ENCODE measurements around the gene DNAJB6.
A peak's percentile ranks its signal among the peaks of the same experiment; 100 is the strongest.

Gene DNAJB6

GRCh38 chr7:157432957-157433576, 96.3 kb downstream of the DNAJB6 start:
- Histone ChIP-seq H3K36me3 (ENCODE audit: insufficient read depth, low read length) (no peaks in the 10 kb centered on the region), H3K9ac (ENCODE audit: low read depth, low read length) (peak overlapping the region; percentile 31; the same call in 1 of the 2 replicates), H3K9me3 (ENCODE audit: control insufficient read depth, insufficient read depth, low read length) (no peaks in the 10 kb centered on the region), H3K4me1 (ENCODE audit: insufficient read depth, low read length) (no peaks in the 10 kb centered on the region)

GRCh38 chr7:157433628-157434027, 96.8 kb downstream of the DNAJB6 start:
- no peaks in the 10 kb centered on the region for H3K36me3 ChIP-seq (ENCODE audit: insufficient read depth, low read length)

GRCh38 chr7:157434231-157434630, 97.4 kb downstream of the DNAJB6 start:
- Histone ChIP-seq H3K9me3 (ENCODE audit: control insufficient read depth, insufficient read depth, low read length) (no peaks in the 10 kb centered on the region), H3K9ac (ENCODE audit: low read depth, low read length) (no peak overlapping the region), H3K36me3 (ENCODE audit: insufficient read depth, low read length) (no peaks in the 10 kb centered on the region), H3K4me1 (ENCODE audit: insufficient read depth, low read length) (no peaks in the 10 kb centered on the region)

More at GRCh38 chr7:157433628-157434027, 96.8 kb downstream of the DNAJB6 start:
- Histone ChIP-seq H3K4me1 (ENCODE audit: insufficient read depth, low read length) (no peaks in the 10 kb centered on the region), H3K9me3 (ENCODE audit: control insufficient read depth, insufficient read depth, low read length) (no peaks in the 10 kb centered on the region), H3K9ac (ENCODE audit: low read depth, low read length) (no peak overlapping the region)

- H3K9me3 ChIP-seq (ENCODE audit: control insufficient read depth, insufficient read depth, low read length) = no peaks in the 10 kb centered on the region
- H3K4me1 ChIP-seq (ENCODE audit: insufficient read depth, low read length) = no peaks in the 10 kb centered on the region
- no peaks in the 10 kb centered on the region for H3K36me3 ChIP-seq (ENCODE audit: insufficient read depth, low read length)
- H3K9ac ChIP-seq (ENCODE audit: low read depth, low read length) = no peak overlapping the region
Observed at GRCh38 chr7:157434701-157435100, 97.9 kb downstream of the DNAJB6 start.

- Histone ChIP-seq H3K9ac (ENCODE audit: low read depth, low read length) (no peak overlapping the region), H3K9me3 (ENCODE audit: control insufficient read depth, insufficient read depth, low read length) (no peaks in the 10 kb centered on the region), H3K4me1 (ENCODE audit: insufficient read depth, low read length) (no peaks in the 10 kb centered on the region), H3K36me3 (ENCODE audit: insufficient read depth, low read length) (no peaks in the 10 kb centered on the region)
Observed at GRCh38 chr7:157436076-157436475, 99.3 kb downstream of the DNAJB6 start.

DNA sequence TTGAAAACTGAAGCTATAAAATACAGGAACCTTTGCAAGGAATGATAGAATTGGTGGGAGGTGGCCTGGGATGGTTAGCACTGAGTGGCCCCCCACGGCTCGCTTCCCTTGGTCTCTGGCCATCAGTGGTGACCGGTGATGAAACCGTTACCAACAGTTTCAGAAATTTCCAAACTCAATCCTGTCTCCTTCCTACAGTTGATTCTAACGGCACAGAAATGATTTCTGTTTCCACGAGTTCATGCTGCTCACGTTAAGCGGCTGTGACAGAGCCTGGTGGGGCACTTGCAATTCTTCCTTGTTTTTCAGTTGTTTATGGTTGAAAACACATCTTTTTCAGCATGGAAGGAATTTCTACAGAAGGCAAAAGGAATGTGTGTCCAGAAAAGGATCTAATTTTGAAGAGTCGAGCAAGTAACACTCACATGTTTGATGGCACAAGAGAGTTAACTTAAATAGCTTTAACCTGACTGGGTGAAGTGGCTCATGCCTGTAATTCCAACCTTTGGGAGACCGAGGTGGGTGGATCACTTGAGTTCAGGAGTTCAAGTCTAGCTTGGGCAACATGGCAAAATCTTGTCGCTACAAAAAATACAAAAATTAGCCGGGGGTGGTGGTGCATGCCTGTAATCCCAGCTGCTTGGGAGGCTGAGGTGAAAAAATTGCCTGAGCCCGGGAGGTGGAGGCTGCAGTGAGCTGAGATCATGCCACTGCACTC, 100.1 kb downstream of the DNAJB6 start:
- H3K9ac ChIP-seq (ENCODE audit: low read depth, low read length) = no peak overlapping the region
- H3K36me3 ChIP-seq (ENCODE audit: insufficient read depth, low read length) = no peaks in the 10 kb centered on the region
- H3K4me1 ChIP-seq (ENCODE audit: insufficient read depth, low read length) = no peaks in the 10 kb centered on the region
- H3K9me3 ChIP-seq (ENCODE audit: control insufficient read depth, insufficient read depth, low read length) = no peaks in the 10 kb centered on the region

GRCh38 chr7:157437519-157438061, 100.8 kb downstream of the DNAJB6 start:
- no peaks in the 10 kb centered on the region for H3K36me3 ChIP-seq (ENCODE audit: insufficient read depth, low read length)
- H3K9me3 ChIP-seq (ENCODE audit: control insufficient read depth, insufficient read depth, low read length) = no peaks in the 10 kb centered on the region
- H3K9ac ChIP-seq (ENCODE audit: low read depth, low read length) = no peak overlapping the region
- H3K4me1 ChIP-seq (ENCODE audit: insufficient read depth, low read length) = no peaks in the 10 kb centered on the region

DNA sequence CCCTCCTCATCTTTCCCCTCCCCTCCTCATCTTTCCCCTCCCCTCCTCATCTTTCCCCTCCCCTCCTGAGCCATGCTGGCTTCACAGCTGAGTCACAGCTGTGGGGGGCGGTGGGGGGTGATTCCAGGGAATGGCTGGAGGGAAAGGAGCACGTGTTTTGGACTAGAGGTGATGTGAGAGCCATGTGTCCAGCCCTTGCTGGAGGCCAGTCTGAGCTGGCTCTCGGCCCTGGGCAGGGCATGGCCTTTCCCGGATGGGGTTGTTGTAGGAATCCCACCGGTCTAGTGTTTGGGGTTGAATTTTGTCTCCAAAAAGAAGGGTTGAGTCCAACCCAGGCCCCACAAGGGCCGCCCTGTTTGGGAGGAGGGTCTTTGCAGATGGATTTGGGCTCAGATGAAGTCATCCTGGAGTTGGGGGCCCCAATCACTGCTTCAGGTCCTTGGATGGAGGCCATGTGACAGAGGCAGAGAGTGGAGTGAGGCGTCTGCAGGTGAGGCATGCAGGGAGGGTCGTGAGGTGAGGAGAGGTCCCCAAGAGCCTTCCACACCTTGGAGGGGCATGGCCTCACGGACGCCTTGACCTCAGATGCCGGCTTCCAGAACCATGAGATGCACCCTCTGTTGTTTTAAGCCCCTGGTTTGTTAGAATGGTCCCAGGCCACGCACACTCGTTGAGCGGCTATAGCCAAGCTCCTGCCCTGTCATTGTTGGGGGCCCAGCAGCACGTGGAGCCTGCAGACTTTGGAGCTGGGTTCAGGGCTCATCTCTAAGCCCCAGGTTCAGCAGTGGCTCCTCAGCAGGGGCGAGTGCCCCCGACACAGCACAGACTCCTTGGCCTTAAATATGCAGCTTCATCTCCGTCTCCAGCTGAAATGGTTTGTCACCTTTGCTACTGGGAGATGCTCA, 101.6 kb downstream of the DNAJB6 start:
- Histone ChIP-seq H3K36me3 (ENCODE audit: insufficient read depth, low read length) (no peaks in the 10 kb centered on the region), H3K9me3 (ENCODE audit: control insufficient read depth, insufficient read depth, low read length) (no peaks in the 10 kb centered on the region), H3K9ac (ENCODE audit: low read depth, low read length) (no peak overlapping the region), H3K4me1 (ENCODE audit: insufficient read depth, low read length) (no peaks in the 10 kb centered on the region)

GRCh38 chr7:157439149-157439548, 102.3 kb downstream of the DNAJB6 start:
- Histone ChIP-seq H3K9me3 (ENCODE audit: control insufficient read depth, insufficient read depth, low read length) (no peaks in the 10 kb centered on the region), H3K4me1 (ENCODE audit: insufficient read depth, low read length) (no peaks in the 10 kb centered on the region), H3K36me3 (ENCODE audit: insufficient read depth, low read length) (no peaks in the 10 kb centered on the region), H3K9ac (ENCODE audit: low read depth, low read length) (no peak overlapping the region)

DNA sequence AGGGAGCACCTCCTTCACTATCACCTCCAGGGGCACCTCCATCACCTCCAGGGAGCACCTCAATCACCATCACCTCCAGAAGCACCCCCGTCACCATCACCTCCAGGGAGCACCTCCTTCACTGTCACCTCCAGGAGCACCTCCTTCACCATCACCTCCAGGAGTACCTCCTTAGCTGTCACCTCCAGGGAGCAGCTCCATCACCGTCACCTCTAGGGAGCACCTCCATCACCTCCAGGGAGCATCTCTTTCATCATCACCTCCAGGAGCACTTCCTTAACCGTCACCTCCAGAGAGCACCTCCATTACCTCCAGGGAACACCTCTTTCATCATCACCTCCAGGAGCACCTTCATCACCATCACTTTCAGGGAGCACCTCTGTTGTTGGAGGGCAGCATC, 103.0 kb downstream of the DNAJB6 start:
- Histone ChIP-seq H3K9ac (ENCODE audit: low read depth, low read length) (no peak overlapping the region), H3K4me1 (ENCODE audit: insufficient read depth, low read length) (no peaks in the 10 kb centered on the region), H3K36me3 (ENCODE audit: insufficient read depth, low read length) (no peaks in the 10 kb centered on the region), H3K9me3 (ENCODE audit: control insufficient read depth, insufficient read depth, low read length) (no peaks in the 10 kb centered on the region)

DNA sequence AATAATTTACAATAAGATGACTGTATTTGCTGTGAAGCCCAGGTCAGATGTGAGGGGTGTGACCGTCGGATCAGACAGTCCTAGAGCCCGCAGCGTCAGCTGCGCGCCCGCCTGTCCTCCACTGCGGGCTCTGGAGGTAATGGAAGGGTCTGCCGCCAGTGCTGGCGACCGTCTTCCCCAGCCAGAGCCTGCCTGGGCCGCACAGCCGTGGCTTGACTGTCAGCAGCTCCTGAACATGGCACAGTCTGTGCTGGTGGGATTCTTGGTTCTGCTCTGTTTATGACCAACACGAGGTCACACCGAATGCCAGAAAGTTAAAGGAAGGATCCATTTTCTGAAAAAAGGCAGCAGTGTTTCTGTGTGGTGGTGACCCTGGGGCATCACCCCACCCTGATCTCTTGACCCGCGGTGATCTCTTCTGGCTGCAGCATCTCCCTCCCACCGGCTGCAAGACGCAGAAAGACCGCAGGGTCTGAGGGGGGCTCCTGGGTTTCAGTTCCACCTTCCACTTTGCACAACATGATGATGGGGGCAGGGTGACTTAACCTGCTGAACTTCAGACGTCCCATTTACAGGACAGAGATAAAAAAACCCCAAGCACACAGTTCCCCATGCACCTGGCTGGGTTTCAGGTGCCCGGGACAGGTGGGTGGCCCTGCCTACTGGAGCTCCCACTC, 103.7 kb downstream of the DNAJB6 start:
- Histone ChIP-seq H3K9ac (ENCODE audit: low read depth, low read length) (no peak overlapping the region), H3K9me3 (ENCODE audit: control insufficient read depth, insufficient read depth, low read length) (no peaks in the 10 kb centered on the region), H3K4me1 (ENCODE audit: insufficient read depth, low read length) (no peaks in the 10 kb centered on the region), H3K36me3 (ENCODE audit: insufficient read depth, low read length) (no peaks in the 10 kb centered on the region)

- Histone ChIP-seq H3K9ac (ENCODE audit: low read depth, low read length) (no peak overlapping the region), H3K4me1 (ENCODE audit: insufficient read depth, low read length) (no peaks in the 10 kb centered on the region), H3K36me3 (ENCODE audit: insufficient read depth, low read length) (no peaks in the 10 kb centered on the region), H3K9me3 (ENCODE audit: control insufficient read depth, insufficient read depth, low read length) (no peaks in the 10 kb centered on the region)
Observed at GRCh38 chr7:157441023-157441399, 104.2 kb downstream of the DNAJB6 start.

- Histone ChIP-seq H3K4me1 (ENCODE audit: insufficient read depth, low read length) (no peaks in the 10 kb centered on the region), H3K9me3 (ENCODE audit: control insufficient read depth, insufficient read depth, low read length) (no peaks in the 10 kb centered on the region), H3K9ac (ENCODE audit: low read depth, low read length) (no peak overlapping the region), H3K36me3 (ENCODE audit: insufficient read depth, low read length) (no peaks in the 10 kb centered on the region)
Observed at GRCh38 chr7:157442456-157442855, 105.7 kb downstream of the DNAJB6 start.

Measured in ES-I3 (cell line).